NCI-H2227 (cell line): ENCODE measurements around the gene CHST11.

Experiments
- DNase-seq: peaks from one replicate; lab custom pipeline; 2025; ENCODE audit not compliant: unreplicated experiment; lab: John Stamatoyannopoulos, UW

CHST11 gene

DNA sequence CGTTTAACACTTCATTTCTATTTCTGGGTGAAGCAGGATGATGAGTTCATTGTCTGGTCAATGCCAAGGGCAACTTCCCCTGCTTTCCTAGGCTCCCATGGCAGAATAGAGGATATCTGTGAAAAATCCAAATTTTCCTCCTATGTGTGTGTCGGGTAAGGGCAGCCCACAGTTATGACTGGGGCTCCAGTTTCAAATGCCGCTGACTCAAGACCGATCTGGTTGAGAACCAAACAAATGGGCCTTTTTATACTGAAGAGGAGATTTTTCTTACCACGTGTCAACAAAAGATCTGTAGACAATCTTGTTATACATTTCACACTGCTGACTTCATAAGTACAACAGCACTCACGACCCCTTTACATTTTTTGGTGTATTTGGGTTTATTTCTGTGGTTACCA is 120.8 kb downstream of the CHST11 start:
- no peak for DNase-seq

GRCh38 chr12:104578453-104578852 is 121.7 kb downstream of the CHST11 start:
- DNase-seq: no peak

DNA sequence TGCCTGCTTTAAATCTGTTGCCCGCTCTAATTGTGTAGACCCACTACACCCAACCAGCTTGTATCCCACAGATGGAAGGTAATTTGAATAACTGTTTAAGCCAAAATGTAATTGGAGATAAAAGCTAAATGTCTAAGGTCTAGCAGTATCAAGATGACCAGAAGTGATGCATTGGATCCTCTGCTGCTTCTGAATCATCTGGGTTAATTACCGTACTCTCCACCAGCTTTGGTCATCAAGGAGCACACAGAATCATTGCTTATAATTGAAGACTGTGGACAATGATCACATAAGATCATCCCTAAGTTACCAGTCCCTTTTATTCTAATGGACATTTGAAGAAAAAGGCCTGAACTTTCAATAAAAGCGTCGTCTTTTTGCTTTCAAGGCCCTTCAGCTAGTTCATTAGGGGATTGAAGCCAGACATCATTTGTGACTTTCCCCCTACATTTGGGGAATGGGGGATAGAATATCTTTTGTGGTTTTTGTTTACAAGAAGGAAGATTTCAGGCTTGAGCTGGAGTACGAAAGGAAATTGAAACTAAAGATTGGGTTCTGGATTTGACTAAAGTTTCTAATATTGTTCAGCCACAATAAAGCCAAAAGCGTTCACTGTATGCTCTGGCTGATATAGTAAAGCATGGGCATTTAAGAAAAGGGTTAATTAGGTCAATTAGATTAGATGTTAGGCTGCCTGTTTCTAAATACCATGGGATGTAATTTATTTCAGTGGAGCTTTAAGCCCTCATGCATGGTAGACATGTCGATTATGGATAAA is 123.2 kb downstream of the CHST11 start:
- no peak for DNase-seq

GRCh38 chr12:104581005-104581570 is 124.3 kb downstream of the CHST11 start:
- DNase-seq: no peak

DNA sequence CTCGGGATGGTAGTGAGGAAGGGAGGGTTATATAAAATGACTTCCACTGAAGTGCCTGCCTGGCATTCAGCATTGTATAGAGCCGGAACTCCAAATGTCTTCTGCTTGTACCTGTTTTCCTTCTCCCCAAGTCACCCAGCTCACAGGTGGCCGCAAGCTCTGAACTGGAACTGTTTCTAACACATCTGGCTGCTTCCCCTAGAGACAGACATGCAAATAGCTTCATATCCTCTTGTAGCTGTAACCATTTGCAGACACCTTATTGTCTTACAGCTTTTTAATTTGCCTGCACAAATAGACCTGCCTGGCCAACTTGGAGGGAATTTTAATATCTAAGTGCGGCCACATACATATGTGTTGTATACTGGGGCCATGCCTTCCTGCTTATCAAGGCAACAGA is 126.0 kb downstream of the CHST11 start:
- DNase-seq: no peak

GRCh38 chr12:104583301-104583700 is 126.6 kb downstream of the CHST11 start:
- DNase-seq: no peak

GRCh38 chr12:104585448-104586055 is 128.8 kb downstream of the CHST11 start:
- DNase-seq: no peak

GRCh38 chr12:104586351-104586919 is 129.7 kb downstream of the CHST11 start:
- no peak for DNase-seq

DNA sequence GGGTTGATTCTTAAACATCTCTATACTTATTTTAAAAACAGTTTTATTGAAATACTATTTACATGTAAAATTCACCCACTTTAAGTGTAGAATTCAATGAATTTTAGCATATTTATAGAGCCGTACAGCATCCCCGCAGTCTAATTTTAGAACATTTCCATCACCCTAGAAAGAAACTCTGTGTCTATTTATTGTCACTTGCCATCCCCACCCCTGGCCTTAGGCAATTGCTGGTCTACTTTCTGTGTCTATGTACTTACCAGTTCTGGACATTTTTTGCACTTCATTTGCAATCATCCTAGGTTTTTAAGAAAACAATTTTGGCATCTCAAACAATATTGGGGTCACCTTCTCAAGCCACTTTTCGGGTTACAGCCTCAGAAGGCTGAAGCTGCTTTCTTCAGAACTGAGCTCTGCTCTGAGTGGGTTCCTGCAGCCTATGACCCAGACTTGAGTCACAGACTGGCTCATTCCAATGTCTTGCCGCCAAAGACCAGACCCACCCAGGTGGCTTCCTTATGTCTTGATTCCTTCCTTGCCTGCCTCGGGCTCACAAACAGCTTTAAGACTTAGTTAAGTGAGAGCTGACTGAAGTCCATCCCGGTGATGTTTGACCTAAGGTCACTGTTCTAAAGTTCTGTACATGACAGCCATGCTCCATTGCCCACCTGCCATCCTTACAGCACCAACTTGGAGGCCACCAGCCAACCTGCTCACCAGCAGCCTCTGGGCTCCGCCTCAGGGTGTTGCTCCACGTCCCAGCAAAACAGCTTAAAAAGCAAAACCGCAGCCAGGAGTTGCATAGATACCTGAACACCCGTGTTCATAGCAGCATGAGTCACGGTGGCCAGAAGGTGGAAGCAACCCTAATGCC is 131.5 kb downstream of the CHST11 start:
- DNase-seq: no peak

- DNase-seq: no peak
These were observed 132.3 kb downstream of the CHST11 start for GRCh38 chr12:104588921-104589590.

DNA sequence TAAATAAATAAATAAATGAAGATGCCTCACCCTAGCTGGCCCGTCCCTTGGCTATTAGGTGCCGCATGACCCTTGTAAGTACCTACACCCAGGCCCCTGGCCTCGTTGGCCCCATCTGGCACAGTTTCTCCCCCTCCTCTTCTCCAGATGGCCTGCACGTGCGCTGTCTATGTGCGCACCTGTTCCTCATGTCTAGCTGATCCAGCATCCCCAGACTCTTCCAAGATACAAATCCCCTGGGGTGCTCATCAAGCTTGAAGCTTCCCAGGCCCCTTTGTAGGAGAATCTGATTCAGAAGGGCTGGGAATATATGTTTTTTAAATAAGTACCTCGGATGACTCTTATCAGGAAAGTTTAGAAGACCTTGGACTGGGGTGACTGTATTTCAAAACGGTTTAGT is 133.3 kb downstream of the CHST11 start:
- no peak for DNase-seq

GRCh38 chr12:104591257-104591885 is 134.6 kb downstream of the CHST11 start:
- no peak for DNase-seq

DNA sequence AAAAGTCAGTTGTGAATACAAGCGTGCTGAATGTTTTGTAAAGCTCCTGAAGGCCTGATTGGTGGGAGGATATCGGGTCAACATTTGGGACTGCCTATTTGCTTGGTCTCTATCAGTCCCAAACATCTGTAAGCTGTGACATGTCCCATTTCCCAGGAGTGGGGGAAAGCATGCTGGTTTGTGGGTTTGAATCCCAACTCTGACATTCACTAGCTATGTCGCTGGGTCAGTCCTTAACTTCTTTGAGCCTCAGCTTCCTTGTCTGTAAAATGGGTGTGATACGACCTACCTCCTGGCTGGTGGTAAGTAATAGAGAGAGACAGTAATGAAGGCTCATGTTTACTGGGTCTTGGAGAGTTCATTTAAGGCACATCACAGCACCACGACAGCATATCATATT is 136.7 kb downstream of the CHST11 start:
- DNase-seq: no peak

- DNase-seq: no peak
These were observed 139.5 kb downstream of the CHST11 start for GRCh38 chr12:104596134-104596799.

GRCh38 chr12:104596898-104597843 is 140.4 kb downstream of the CHST11 start:
- DNase-seq: no peak

DNA sequence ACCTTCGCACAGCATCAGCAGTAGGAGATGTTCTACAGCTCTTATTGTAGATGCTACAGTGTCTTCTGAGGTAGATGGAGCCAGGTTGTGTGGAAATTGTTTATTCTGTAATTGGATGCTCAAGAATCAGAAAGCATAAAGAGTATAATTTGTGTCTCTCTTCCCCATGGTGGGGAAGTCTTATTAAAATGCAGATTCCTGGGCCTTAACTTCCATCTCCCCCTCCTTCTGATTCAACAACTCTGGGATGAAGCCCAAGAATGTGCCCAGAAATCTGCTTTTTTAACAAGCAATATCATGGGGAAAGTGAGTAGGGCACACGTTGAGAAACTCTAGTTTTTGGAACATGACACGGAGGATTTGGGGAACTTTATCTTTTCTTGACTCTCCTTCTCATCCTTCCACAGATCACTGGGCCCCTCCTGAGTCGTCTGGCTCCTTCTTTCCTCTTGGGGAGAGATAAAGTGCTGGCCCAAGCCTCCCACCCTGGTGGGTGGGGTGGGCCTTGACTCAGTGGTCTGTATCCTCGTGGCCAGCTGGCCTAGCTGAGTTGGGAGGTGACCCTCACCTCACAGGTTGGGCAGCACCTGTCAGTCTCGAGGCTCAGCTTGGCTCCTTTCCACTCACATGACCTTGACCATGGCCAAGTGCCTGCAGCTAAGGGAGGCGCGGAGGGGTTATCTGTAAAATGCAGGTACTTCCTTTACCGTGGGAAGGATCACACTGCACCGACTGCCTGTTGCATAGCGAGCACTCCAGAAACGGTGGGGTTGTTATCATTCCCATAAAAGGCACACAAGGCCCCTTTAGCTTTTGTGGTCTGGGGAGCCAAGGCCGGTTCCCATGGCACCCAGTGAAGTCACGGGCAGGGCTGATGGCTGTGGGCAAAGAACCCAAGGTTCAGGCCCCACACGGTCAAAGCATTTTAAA is 141.9 kb downstream of the CHST11 start:
- DNase-seq: no peak

DNA sequence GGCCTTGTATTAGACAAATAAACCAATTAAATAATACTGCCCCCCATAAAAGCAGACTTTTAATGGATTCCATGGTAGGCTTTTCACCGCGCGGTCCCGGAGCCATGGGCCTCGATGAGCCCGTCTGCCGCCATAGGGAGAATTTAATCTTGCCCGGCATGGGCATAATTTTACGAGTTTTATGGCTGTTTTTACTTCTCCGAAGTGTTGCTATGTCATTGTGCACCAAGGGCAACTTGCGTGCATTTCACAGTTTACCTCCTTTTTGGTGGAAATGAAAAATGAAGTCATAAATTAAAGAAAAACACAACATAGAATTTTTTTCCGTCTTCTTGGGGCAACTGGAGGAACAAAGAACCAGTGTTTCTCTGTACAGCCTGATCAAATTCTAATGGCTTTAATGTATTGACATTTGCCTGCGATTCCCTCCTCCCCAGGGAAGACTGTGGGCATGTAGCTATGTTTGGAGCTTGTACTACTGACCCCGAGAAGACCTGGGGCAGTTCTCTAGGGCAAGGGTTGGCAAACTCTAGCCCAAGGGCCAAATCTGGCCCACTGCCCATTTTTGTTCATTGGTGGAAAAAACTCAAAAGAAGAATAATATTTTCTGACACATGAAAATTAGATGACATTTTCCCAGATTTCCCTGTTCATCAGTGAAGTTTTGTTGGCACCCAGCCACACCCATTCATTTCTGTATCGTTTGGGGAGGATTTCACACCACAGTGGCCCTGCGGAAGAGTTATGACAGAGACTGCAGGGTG is 142.7 kb downstream of the CHST11 start:
- DNase-seq: no peak
